Measurements from ENCODE around the gene PLA2G2D.

The PLA2G2D gene, protein sequence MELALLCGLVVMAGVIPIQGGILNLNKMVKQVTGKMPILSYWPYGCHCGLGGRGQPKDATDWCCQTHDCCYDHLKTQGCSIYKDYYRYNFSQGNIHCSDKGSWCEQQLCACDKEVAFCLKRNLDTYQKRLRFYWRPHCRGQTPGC

DNA sequence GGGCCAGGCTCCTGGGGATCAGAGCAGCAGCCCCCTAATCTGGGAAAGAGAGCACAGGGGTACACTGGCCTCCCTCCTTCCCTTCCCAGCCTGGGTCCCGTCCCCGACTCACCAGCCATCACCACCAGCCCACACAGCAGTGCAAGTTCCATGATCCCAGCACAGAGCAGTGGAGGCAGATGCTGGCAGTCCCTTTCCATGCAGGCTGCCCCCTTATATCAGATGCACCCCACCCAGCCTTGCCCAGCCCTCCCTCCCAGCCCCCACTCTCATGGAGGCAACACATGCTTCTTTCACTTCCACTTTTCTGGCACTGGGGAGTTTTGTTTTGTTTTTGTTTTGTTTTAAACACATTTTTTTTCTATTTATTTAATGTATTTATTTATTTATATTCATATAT lies at the start of gene PLA2G2D:
Gene PLA2G2D, minus strand, starts transcription at position 190 of the 400 bp plus-strand sequence. Its CDS starts 38 bp downstream, at position 152.
- no peak for DNase-seq

DNA sequence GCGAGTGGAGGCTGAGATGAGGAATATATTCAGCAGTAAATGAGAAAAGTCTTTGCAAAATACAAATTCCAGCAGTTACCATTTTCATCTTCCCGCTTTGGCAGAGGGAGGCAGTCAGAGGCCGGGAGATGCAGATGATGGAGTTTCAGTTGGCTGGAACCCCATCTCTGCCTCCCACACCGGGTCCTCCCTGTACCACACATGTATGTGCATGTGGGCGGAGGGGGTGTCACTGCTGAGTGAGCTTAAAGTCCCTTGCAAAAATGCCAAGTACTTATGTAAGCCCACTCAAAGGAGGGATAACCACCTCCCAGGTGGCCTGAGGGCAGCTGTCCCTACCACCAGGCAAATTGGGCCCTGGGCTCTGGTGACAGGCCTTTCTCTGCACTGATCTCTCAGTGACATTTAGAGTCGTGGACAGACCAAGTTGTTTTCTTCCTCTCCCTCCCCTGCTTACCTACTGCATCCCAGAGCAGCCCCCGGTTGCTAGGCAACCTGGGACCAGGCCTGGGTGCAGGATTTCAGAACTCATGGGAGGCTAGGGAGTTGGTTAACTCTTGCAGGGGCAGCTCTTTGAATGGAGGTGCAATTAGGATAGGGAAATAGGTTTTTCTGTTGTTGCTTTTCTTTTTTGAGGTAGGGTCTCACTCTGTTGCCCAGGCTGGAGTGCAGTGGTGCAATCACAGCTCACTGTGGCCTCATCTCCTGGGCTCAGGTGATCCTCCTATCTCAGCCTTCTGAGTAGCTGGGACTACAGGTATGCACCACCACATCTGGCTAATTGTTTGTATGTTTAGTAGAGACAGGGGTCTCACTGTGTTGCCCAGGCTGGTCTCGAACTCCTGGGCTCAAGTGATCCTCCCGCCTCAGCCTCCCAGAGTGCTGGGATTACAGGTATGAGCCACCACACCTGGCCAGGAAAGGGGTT lies 49.5 kb upstream of the PLA2G2D start:
- no peak for DNase-seq

DNA sequence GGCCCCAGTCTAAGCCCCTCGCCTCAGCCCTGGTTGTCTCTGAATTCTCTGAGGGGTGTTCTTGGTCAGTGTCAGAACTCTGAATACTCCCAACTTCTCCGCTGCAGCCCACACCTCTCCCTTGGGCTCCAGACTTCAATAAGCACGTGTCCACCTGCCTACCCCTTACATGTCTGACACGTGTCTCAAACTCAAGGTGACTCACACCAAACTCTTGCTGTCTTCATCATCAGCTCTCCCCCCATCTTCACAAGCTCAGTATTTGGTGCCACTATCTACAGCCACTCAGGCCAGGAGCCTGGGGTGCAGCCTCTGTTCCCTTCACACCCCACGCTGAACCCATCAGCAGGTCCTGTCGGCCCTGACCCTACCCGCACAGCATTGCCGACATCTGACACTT lies 47.8 kb upstream of the PLA2G2D start:
- no peak for DNase-seq

DNA sequence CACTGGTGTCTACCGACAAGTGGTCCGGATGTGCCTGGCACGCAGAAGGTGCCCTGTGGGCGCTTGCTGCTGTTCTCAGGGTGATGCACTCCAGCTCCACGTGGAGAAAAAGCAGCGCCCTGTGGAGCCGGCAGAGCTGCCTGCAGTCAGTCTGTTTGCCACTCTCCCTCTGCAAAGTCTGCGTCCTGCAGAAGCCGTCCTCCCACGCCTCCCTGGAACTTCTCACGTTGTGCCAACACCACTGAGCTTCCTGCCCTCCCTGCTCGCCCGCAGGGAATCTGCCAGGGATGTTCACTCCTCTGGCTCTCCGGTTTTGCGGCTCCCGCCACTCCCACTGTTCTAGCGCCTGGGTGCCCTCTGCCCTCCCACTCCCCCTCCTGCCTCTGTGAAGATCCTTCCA lies 46.7 kb upstream of the PLA2G2D start:
- no peak for DNase-seq

DNA sequence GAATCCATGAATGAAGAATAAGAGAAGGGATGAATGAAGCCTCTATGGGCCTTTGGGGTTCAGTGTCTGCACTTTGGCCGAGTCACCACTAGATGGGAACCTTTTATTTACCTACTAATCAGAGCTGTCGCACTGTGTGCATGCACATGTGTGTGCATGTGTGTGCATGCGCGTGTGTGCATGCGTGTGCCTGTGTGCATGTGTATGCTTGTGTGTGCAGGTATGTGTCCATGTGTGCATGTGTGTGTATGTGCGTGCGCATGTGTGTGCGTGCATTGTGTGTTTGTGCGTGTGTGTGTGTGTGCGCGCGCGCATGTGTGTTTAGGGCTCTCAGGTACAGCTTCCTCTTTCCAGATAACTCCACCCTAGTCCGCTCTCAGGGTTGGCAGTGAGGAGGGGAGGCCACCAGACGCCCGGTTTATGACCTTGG lies 46.2 kb upstream of the PLA2G2D start:
- DNase-seq = peak in 1 of 2 experiments; percentile 4

DNA sequence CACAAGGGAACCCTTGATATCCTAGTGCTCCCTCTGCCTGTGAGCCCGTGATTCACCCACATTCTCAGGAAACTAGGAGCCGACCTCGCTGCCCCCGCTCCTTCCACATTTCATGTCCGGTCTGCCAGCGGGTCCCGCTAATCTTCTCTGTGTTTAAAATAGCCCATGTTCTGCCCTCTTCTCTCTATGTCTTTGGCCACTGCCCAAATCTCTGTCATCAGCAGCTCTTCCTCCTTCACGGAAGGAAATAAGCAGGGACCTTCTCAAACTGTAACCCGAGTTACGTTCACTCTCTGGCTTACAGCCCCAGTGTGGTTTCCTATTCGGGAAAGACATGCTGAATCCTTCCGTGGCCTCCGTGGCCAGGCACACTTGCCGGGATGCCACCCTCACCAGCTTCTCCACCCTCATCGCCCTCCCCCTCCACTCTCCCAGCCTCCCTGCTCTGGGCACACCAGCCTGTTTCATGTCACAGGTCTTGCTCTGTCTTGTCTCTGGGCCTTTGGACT lies 45.4 kb upstream of the PLA2G2D start:
- DNase-seq = no peak

DNA sequence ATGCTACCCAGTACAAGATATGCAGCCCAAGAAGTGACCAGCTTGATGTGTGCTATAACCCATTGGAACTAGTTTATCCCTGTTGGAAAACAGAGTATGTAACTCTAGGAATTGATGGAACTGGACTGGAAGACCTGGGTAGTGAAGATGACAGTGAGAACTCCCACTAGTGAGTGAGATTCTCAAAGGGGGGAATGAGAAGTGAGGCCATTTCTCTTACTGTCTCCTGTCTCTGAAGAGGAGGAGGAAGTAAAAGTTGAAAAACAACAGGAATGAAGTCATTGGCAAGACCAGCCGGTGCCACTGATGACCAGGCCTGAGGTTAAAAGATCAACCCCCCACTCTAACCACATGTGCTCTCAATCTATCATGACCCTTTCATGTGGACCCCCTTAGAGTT lies 40.7 kb upstream of the PLA2G2D start:
- DNase-seq = no peak

DNA sequence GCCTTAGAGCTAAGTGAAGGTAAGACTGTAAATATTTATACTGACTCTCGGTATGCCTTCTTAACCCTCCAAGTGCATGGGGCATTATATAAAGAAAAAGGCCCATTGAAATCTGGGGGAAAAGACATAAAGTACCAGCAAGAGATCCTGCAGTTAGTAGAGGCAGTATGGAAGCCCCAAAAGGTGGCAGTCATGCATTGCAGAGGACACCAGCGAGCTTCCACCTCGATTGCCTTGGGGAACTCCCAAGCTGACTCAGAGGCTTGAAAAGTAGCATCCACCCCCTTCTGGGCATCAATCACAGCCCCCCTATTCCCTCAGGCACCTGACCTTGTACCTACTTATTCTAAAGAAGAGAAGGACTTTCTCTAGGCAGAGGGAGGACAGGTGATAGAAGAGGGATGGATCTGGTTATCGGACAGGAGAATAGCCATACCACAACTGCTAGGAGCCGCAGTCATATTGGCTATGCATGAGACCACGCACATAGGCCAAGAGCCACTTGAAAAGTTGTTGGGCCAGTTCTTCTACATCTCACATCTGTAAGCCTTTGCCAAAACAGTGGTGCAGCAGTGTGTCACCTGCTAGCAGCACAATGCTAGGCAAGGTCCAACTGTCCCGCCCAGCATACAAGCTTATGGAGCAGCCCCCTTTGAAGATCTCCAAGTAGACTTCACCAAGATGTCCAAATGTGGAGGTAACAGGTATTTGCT lies 39.2 kb upstream of the PLA2G2D start:
- DNase-seq = no peak

DNA sequence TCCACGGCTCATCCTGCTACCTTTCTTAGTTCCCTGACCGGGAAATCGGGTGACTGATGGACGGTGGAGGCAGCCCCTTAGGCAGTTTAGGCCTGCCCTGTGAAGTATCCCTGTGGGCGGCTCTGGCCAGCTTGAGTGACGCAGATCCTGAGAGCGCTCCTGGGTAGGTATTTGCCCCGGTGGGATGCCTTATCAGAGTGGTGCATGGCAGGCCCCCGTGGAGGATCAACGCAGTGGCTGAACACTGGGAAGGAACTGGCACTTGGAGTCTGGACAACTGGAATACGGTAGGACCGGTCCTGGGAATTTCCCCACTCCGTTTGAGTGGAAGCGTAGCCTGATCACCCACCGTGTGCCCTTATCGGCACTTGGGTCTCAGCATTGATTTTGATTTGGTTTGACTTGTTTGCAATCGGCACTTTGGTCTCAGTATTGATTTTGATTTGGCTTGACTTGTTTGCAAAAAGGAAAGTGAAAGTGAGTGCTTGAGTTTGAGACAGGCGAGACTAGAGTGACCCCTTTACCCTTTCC lies 35.0 kb upstream of the PLA2G2D start:
- no peak for DNase-seq

DNA sequence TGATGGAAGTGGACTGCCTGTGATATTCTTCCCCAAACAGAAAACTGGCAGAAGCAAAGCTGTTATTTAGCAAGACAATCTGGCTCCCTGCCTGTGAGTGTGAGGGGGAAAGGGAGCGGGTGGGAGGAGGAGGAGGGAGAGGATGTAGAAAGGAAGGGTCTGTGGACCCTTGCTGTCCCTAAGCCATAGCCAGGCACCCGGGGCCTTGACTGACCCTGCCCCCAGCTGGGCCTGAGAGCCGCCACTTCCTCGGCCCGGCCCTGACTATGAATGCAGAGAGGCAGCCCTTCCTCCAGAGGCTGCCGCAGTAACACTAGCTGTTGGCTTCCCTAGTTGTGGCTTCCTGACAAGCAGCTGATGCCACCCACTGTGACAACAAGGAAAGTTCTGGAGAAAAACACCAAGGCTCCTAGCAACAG lies 33.7 kb upstream of the PLA2G2D start:
- no peak for DNase-seq

DNA sequence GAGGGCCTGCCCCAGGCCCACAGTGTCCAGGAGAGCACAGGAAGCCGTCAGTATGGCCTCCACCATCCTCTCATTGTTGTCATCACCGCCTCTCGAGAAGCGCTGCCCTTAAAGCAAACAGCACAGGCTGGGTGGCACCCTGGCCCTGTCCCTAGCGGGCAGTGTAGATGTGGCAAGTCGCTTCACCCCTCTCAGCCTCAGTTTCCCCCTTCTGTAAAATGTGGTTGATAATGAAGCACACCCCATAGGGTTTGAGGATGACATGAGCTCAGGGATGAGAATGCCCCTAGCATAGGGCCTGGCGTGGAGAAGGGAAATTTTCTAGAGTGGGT lies 33.2 kb upstream of the PLA2G2D start:
- no peak for DNase-seq

DNA sequence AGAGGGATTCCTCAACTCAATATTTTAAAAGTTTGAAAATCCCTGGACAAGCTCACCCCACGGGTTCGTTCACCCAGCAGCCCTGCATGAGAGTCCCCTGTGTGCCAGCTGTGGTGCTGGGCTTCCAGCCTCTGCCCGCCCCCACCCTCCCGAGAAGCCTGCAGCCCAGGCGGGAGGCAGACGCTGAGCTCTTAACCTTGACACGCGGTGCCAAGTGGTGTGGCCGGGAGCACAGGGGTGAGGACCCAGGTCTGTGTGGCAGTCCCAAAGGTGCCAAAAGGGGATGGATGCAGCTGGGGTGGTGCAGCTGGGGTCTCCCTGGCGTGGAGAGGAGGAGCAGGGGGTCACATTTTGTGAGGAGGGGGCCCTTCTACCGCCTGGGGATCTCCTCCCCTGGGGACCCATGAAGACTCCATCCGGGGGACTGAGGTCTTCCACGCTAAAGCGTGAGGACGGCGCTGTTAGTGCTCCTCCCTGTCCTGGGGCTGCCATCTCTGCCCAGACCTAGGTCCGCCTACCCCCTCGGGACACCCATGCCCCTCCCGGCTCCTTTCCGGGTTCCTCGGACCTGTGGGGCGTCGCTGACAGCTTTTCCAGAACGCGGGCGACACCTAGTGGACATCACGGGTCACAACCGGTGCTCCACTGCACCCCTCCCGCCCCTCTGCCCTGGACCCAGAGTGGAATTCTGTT lies 32.7 kb upstream of the PLA2G2D start:
- peak; percentile 34 to 51 for DNase-seq

DNA sequence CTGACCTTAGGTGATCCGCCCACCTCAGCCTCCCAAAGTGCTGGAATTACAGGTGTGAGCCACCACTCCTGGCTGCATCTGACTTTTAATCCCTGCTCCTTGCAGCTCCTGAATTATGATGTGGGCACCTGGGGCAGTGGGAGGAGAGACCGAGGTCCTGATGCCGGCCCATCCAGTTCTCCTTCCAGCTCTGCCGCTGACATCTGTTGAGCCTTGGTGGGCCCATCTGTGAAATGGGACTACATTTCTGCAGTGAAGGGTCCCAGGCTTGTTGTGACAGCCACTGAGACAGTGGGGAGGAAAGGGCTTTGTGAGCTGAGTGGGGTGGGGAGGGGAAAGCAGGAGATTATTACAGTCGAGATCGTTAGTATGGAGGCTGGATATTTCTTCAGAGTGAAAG lies 31.6 kb upstream of the PLA2G2D start:
- DNase-seq = no peak

DNA sequence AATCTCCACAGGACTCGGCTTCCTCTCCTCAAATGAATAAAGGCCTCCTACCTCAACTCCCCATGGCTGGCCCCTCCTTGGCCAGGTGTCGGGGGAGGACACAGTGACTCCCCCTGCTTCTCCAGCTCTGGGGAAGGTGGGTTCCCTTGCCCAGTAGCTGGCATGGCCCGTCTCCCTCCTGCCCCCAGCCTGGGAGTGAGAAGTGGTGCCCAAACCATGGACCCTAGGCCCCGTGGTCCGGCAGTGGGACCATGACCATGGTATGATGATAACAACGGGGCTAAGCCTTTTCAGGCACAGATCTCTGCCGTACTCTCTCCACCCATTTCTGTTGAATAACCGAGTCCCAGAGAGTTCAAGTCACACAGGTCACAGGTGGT lies 31.0 kb upstream of the PLA2G2D start:
- DNase-seq = no peak

DNA sequence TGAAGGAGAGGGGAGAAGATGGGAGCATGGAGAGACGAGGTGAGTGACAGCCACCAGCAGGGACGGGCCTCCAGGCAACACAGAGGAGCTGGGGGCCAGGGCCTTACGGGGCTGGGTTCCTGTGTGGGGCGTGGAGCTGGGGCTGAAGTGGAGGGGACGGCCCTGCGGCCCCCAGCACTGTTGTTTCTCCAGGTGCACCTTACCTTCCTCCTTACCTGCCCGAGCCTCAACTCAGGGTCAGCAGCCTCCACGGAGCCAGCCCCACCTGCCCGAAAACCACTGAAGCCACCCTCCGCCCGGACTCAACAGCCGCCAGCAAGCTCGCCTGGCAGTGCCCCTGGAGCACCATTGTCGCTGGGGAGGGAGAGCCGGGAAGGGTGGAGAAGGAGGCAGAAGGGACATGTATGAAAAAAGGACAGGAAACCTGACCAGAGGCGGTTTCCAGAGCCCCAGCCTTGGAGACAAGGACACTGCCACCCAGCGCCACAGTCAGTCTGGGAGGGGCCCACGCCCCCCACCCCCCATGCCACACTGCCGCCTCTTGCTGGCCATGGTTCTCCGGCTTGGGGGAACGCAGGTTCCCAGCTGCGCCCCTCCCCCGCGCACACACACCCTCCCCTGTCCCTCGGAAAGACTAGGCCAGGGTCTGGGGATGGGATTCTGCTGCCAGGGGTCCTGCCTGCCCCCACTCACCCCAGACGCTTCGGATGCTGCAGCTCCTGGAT lies 30.4 kb upstream of the PLA2G2D start:
- DNase-seq = no peak

DNA sequence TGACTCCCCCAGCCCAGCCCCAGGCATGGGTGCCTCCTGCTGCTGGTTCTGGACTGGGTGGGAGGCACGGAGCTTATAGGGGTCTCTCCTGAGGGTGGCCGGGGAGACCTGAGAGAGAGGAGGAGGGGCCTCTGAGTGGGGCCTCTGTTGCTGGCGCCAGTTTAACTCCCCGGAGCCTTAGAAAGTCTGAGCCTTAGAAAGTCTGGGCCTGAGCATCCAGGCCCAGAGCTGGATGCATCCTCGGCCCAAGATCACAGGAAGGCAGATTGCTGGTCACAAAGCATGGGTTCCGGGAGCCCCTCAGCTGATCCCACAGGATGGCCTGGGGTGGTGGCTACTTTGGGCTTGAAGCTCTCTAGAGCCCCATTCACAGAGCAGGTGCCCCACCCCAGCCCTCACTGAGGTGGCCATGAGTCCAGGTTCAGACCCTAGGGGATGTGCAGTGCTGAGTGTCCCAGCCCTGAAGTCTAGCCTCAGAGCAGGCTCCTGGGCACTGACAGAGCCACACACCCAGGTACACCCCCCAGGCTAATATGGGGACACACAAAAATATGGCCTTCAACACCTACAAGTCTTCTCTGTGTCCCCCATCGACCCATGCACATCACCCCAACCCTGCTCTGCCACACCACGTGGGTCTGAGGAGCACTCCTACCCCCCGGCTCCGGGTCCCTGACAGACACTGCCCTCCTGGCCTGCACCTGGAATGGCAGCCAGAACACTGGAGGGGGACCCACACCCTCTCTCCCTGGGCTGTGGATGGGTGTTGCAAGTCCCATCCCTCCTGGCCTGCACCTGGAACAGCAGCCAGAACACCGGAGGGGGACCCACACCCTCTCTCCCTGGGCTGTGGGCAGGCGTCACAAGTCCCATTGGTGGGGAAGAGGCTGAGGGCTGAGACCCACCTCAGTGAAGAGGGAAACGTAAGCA lies 29.5 kb upstream of the PLA2G2D start:
- no peak for DNase-seq

DNA sequence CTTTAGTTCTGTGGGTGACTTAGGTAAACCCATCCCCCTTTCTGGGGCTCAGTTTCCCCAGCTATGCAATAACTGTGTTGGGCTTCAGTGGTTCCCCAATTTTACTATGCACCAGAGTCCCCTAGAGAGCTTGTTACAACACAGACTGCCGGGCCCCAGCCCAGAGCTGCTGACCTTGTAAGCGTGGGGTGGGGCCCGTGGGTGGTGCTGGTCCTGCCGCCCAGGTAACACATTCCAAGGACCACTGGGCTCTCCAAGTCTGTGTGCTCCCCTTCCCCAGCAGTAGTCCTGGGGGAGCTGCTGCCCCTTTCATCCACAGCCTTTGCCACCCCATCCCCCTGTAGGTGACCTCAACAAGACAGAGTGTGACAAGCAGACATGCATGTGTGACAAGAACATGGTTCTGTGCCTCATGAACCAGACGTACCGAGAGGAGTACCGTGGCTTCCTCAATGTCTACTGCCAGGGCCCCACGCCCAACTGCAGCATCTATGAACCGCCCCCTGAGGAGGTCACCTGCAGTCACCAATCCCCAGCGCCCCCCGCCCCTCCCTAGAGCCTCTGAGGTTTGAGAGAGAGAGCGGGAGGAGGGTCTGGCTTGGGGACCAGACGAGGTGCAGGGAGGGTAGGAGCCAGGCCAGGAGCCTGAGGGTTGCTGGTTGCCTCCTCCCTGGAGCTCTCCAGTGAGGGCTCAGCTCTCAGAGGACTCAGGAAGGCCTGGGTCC lies 28.7 kb upstream of the PLA2G2D start:
- no peak for DNase-seq

DNA sequence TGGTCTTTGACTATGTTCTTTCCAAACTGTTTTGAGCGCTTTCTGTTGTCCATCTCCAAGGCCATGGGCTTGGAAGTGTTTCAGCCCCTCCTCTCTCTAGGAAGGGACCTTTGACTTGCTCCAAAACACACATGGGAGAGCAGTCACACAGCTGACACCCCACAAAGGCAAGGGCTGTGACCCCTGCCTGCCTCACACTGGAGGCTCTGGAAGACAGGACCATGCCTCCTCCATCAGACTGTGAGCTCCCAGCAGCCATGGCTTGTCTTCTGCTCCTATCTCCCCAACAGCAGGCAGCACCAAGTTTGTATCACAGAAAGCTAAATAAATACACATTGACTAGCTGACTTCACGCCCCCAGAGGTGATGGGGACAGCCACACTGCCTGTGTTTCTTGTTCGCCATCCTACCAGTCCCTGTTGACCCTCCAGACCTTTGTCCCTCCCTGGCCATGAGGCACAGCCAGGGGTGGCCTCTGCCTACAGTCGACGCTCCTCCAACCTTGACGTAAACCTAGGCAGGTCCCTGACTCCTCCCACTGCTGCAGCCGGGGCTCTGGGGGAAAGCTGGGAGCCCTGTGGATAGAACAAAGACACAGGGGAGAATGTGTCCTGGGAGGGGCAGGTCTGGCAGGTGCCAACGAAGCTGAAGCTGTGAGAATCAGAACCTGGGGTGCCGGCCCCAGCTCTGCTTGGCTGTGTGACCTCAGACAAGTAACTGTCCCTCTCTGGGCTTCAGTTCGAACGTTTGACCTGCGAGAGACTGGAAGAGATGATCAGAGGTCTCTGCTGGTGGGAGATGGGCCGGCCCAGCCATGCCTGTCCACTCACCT lies 24.6 kb upstream of the PLA2G2D start:
- DNase-seq = no peak

DNA sequence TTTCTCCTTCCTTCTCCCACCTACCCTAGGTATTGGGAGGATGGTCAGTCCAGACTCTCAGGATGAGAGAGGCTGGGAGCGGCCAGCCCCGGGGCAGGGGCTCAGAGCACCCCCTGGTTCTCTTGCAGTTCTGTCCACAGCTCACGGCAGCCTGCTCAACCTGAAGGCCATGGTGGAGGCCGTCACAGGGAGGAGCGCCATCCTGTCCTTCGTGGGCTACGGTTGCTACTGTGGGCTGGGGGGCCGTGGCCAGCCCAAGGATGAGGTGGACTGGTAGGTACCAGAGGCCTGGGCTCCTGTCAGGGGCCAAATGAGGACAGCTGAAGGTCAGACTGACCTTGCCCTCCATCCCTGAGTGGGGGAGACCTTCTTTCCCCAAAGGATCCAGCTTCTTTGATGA lies 24.0 kb upstream of the PLA2G2D start:
- DNase-seq = no peak

All from NCI-H1930 (cell line).